OCI-LY3 (cell line): ENCODE measurements around the gene OR2T35.
"Not testable (repeated sequence)": the region's sequence is repeated elsewhere in the genome, so short reads cannot be mapped to it uniquely, and the experiment has no call there.

ENCODE experiments used
- H2AFZ ChIP-seq: fragments of 200-600, 300-600 bp; shearing (Covaris generic); 2 replicates; pipeline ENCODE4 v1.6.0; 2014; ENCODE audit warnings: antibody characterized with exemption, low read depth, low read length
- H3K27ac ChIP-seq: fragments of 200-600, 300-600 bp; sonication (generic); 2 replicates; pipeline ENCODE4 v1.5.1; 2014; ENCODE audit warnings: mild to moderate bottlenecking, low read length, moderate library complexity, mixed read lengths
- H3K27me3 ChIP-seq: fragments of 200-600, 300-600 bp; sonication (generic); 2 replicates; pipeline ENCODE4 v1.6.1; 2014; ENCODE audit warnings: low read depth, low read length, mixed read lengths
- H3K36me3 ChIP-seq: fragments of 200-600, 300-600 bp; sonication (generic); replicated peaks from 2 replicates; pipeline ENCODE3; 2014; ENCODE audit warnings: low read depth, low read length, mixed read lengths
- H3K4me1 ChIP-seq: fragments of 300-600, 200-600 bp; sonication (generic); 2 replicates; pipeline ENCODE4 v1.6.1; 2014; ENCODE audit warnings: low read length, mixed read lengths
- H3K4me2 ChIP-seq: fragments of 200-600, 300-600 bp; sonication (generic); 2 replicates; pipeline ENCODE4 v1.6.1; 2014; ENCODE audit warnings: low read length, mixed read lengths
- H3K4me3 ChIP-seq: fragments of 300-600, 200-600 bp; sonication (generic); 2 replicates; pipeline ENCODE4 v1.5.1; 2014; ENCODE audit warnings: antibody characterized with exemption, mild to moderate bottlenecking, low read length, moderate library complexity
- H3K79me2 ChIP-seq: fragments of 300-600, 200-600 bp; shearing (Covaris generic); 2 replicates; pipeline ENCODE4 v1.6.1; 2014; ENCODE audit warnings: mild to moderate bottlenecking, low read length, mixed read lengths
- H3K9ac ChIP-seq: fragments of 300-600, 200-600 bp; shearing (Covaris generic); 2 replicates; pipeline ENCODE4 v1.6.0; 2014; ENCODE audit warnings: mild to moderate bottlenecking, low read length, moderate library complexity
- H3K9me3 ChIP-seq: fragments of 200-600, 300-600 bp; shearing (Covaris generic); 2 replicates; pipeline ENCODE4 v1.6.1; 2014; ENCODE audit warnings: low read length, mixed read lengths; ENCODE audit not compliant: insufficient read depth
- H4K20me1 ChIP-seq: fragments of 200-600, 300-600 bp; sonication (generic); 2 replicates; pipeline ENCODE4 v1.6.1; 2016; ENCODE audit warnings: low read length, mixed read lengths; ENCODE audit not compliant: insufficient read depth
- EZH2phosphoT487 ChIP-seq: fragments of 200-600 bp; shearing (Covaris generic); IDR thresholded peaks from 2 replicates; pipeline ENCODE4 v1.6.1; 2018; ENCODE audit warnings: antibody characterized with exemption, mixed run types, low read depth
- TF ChIP-seq, protein P1 (sequence below): fragments of 200-600, 300-600 bp; sonication (generic); IDR thresholded peaks from 2 replicates; pipeline ENCODE4 v1.5.1; 2014; ENCODE audit warnings: antibody characterized with exemption, low read length, low read depth

Gene OR2T35

DNA sequence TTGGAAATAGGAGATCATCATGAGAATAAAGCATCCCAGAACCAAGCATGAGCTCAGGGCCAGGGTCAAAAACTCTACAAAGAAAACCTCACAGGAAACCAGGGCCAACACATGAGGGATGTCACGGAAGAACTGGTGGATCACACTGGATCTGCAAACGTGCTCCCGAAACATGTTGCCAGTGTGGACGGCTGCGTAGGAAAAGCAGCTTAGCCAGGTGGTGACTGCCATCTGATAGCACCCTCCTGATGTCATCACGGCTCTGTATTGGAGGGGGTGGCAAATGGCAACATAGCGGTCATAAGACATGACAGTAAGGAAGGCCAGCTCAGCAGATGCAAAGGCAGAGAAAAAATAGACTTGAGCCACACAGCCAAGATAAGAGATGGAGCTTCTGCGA is 36.6 kb upstream of the OR2T35 start:
- no peaks in the 10 kb centered on the region for H4K20me1 ChIP-seq
- H3K27me3 ChIP-seq, result 0 out of 2 replicates have a peak, but pooled peaks cover 5% of the 10 kb centered on the region
- H3K79me2 ChIP-seq, result no peaks in the 10 kb centered on the region
- no peak overlapping the region for H3K27ac ChIP-seq
- H3K4me3 ChIP-seq, result no peak overlapping the region
- no peak overlapping the region for H2AFZ ChIP-seq
- no peaks in the 10 kb centered on the region for H3K9me3 ChIP-seq
- H3K4me2 ChIP-seq, result no peak overlapping the region
- TF ChIP-seq EZH2phosphoT487, result no peak
- TF ChIP-seq, protein P1, sequence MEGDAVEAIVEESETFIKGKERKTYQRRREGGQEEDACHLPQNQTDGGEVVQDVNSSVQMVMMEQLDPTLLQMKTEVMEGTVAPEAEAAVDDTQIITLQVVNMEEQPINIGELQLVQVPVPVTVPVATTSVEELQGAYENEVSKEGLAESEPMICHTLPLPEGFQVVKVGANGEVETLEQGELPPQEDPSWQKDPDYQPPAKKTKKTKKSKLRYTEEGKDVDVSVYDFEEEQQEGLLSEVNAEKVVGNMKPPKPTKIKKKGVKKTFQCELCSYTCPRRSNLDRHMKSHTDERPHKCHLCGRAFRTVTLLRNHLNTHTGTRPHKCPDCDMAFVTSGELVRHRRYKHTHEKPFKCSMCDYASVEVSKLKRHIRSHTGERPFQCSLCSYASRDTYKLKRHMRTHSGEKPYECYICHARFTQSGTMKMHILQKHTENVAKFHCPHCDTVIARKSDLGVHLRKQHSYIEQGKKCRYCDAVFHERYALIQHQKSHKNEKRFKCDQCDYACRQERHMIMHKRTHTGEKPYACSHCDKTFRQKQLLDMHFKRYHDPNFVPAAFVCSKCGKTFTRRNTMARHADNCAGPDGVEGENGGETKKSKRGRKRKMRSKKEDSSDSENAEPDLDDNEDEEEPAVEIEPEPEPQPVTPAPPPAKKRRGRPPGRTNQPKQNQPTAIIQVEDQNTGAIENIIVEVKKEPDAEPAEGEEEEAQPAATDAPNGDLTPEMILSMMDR, result no peak
- H3K36me3 ChIP-seq, result no peaks in the 10 kb centered on the region
- peaks cover 7% of the 10 kb centered on the region for H3K4me1 ChIP-seq
- no peak overlapping the region for H3K9ac ChIP-seq

DNA sequence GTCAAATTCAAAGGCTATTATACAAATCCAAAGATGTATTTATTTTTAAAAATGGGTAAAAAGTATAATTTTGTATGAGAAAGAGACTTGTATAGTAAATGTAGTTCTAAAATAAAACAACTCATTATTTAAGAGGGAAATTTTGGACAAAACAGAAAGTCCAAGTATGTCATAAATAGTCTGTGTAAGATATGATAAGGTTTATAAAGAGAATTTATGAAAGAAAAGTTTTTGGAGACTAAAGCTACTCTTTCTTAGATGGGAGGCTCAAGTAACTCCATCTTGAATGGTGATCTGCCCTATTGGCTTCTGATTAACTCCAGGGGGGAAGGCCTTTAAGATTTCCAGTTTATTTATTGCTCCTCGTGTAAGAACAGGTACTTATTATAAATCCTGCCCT is 24.9 kb upstream of the OR2T35 start:
- TF ChIP-seq, protein P1, result no peak
- no peak for TF ChIP-seq EZH2phosphoT487
- Histone ChIP-seq H3K9me3 (peaks cover 24% of the 10 kb centered on the region; the same call in 1 of the 2 replicates), H4K20me1 (no peaks in the 10 kb centered on the region), H3K79me2 (no peaks in the 10 kb centered on the region), H3K4me1 (no peaks in the 10 kb centered on the region), H3K27ac (no peak overlapping the region), H3K27me3 (no peaks in the 10 kb centered on the region), H3K9ac (no peak overlapping the region), H3K36me3 (no peaks in the 10 kb centered on the region), H3K4me2 (no peak overlapping the region), H3K4me3 (no peak overlapping the region), H2AFZ (no peak overlapping the region)

DNA sequence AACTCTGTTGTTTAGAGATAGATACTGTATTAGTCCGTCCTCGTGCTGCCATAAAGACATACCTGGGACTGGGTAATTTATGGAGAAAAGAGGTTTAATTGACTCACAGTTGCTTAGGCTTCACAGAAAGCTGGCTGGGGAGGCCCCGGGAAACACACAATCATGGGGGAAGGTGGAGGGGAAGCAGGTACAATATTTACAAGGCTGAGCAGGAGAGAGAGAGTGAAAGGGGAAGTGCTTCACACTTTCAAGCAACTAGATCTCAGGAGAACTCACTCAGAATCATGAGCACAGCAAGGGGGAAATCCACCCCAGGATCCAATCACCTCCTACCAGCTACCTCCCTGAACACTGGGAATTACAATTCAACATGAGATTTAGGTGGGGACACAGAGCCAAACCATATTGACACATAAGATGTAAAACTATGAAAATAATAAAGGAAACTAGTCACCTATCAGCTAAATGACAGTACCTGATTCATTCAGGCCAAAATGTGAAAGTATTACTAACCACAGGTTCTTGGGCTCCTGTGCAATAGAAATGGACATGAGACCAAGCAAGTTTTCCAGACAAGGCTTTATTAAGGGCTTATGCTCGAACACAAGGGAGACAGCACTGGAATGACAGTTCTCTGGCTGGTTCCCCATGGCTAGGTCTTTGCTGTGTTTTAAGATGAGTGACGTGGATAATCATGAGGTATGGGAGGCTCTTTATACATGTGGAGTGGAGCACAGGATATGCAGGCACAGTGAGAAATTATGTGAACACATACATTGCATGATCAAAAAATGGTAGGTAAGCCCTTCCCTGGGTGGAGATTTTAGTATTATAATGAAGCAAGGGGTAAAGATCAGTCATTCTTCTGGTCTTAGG is 18.6 kb upstream of the OR2T35 start:
- H3K4me3 ChIP-seq, H3K27me3 ChIP-seq, H2AFZ ChIP-seq, H3K36me3 ChIP-seq, H4K20me1 ChIP-seq, H3K9me3 ChIP-seq, H3K79me2 ChIP-seq, H3K9ac ChIP-seq: not testable (repeated sequence)
- H3K4me1 ChIP-seq, result peaks cover 13% of the 10 kb centered on the region
- H3K27ac ChIP-seq, result peak overlapping the region; percentile 44; the same call in 1 of the 2 replicates
- peak overlapping the region; percentile 10; the same call in 1 of the 2 replicates for H3K4me2 ChIP-seq

DNA sequence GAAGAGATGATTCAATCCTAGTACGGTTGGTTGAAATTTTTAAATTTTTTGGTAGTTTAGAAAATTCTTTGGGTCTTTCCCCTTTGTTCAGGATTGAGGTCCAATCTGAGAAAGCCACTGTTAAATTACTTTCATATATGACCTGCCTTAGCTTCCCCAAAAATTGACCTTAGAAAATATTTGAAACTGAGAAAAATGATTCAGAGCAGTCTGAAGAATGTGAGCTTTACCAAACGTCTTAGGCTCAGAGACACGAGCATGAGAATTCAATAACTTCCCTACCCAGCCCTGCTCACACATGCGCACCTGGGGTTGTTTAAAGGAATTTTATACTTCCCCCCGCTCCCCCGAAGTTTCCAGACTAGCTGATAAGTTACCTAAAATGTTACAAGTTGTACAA is 11.7 kb upstream of the OR2T35 start:
- not testable (repeated sequence) for H3K79me2 ChIP-seq

DNA sequence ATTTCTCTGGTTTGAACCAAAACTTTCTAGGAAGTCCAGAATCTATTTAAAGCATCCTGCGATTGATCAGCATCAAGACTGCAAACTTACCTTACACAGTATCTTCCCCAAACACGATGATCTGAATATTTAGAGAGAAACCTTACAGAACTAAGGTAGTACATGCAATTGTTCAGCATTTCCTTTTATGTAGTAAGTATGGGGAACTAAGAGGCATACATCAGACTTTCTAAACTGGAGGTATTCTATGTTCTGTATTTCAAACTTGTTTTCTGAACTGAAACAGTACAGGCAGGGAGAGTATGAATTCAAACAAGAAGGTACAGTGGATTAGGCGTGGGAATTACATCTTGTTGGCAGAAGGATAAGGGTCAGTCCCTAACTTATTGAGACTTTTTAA is 10.3 kb upstream of the OR2T35 start, which contains the start of gene OR2T27:
Gene OR2T27, minus strand, starts transcription at position 175 of the 400 bp plus-strand sequence. CDS start 4,644 bp downstream, outside the sequence.
- not testable (repeated sequence) for H3K4me1 ChIP-seq, H3K36me3 ChIP-seq, H3K4me3 ChIP-seq, H3K9ac ChIP-seq, H3K79me2 ChIP-seq, H3K4me2 ChIP-seq, H3K9me3 ChIP-seq, H4K20me1 ChIP-seq, H3K27me3 ChIP-seq, H2AFZ ChIP-seq, H3K27ac ChIP-seq

More for the DNA sequence above, 11.7 kb upstream of the OR2T35 start:
- H3K27me3 ChIP-seq, H3K27ac ChIP-seq, H3K4me3 ChIP-seq, H2AFZ ChIP-seq, H3K4me2 ChIP-seq, H3K4me1 ChIP-seq, H3K9ac ChIP-seq, H4K20me1 ChIP-seq, H3K36me3 ChIP-seq, H3K9me3 ChIP-seq: not testable (repeated sequence)

DNA sequence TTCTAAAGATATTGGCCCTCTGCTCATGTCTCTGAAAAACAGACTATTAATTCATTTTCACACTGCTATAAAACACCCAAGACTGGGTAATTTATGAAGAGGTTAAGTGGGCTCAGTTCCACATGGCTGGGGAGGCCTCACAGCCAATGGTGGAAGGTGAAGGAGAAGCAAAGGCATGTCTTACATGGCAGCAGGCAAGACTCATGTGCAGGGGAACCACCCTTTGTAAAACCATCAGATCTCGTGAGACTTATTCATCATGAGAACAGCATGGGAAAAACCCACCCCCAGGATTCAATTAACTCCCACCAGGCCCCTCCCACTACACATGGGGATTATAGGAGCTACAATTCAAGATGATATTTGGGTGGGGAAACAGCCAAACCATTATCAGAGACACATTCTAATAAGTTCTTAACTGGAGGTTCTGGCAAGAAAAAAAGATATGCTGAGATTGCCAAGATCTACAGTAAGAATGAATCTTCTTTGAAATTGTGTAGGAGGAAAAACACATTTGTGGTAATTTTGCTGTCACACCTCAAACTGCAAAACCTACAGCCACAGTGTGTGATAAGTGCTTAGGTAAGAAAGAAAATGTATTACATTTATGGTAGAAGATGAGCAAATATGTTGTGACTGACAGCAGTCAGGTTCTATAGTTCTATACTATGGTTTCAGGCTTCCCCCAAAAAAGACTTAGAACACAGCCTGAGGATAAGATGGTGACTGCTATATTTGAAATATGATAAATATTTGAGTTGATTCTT is 3.9 kb upstream of the OR2T35 start:
- H3K4me1 ChIP-seq, H3K27ac ChIP-seq, H3K9me3 ChIP-seq, H4K20me1 ChIP-seq, H3K36me3 ChIP-seq, H2AFZ ChIP-seq, H3K4me3 ChIP-seq, H3K79me2 ChIP-seq, H3K27me3 ChIP-seq, H3K4me2 ChIP-seq, H3K9ac ChIP-seq: not testable (repeated sequence)

DNA sequence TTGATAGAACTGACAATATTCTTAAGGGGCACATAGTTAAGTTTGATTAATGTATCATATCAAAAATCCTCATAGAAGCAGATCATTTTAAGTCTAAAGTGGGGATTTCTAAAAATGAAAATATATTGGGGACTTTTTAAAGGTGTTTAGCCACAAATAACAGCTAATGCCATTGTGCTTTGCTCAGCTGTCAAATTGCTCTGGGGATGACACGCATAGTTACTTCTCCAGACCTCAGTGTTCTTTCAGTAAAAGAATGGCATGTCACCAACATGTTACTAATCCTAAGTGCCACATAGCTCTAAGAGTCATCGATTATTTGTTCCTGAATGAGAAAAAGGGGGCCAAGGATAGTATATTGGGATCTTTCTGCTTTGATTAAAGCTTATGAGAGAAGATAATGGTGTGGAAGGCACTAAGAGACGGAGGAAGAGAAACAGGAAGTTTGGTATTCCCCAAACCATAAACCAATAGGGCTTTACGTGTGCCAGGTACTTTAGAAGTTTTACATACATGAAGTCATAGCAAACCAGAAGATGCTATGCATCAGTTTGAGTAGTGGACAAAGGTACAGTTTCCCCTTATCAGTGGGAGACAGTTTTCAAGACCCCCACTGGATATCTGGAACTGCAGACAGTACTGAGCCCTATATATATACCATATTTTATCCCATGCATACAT is 2.0 kb downstream of the OR2T35 start:
- H3K4me1 ChIP-seq, H4K20me1 ChIP-seq, H3K9me3 ChIP-seq, H3K4me2 ChIP-seq, H3K4me3 ChIP-seq, H3K36me3 ChIP-seq, H3K27me3 ChIP-seq, H3K27ac ChIP-seq, H3K79me2 ChIP-seq, H3K9ac ChIP-seq, H2AFZ ChIP-seq: not testable (repeated sequence)
